HepG2 (cell line): ENCODE data around the gene RNASE7. TPM values are rescaled to one million over a fixed set of nuclear protein-coding genes. Genes with fewer than 3 reads are reported as not detected.

ENCODE experiments used
- ARNT ChIP-seq: fragments of 450-650 bp; IDR thresholded peaks from 2 replicates; pipeline ENCODE4 v1.6.1; 2017
- CEBPZ ChIP-seq: IDR thresholded peaks from 2 replicates; pipeline ENCODE4 v1.6.1; 2012; ENCODE audit warnings: low read length, improper control_type of control experiment
- ELF3 ChIP-seq: IDR thresholded peaks from 2 replicates; pipeline ENCODE4 v1.6.1; 2016; ENCODE audit warnings: missing genetic modification reagents, missing compliant biosample characterization
- MBD4 ChIP-seq: IDR thresholded peaks from 2 replicates; pipeline ENCODE4 v1.6.1; 2012; ENCODE audit warnings: low read length, inconsistent platforms, borderline replicate concordance
- SAFB2 ChIP-seq: sonication (generic); formaldehyde crosslinking; IDR thresholded peaks from 2 replicates; pipeline ENCODE4 v1.5.1; 2020; ENCODE audit warnings: missing genetic modification reagents, low read depth, mild to moderate bottlenecking, borderline replicate concordance
- TEAD3 ChIP-seq: optimal IDR thresholded peaks from 2 replicates; pipeline ENCODE3; 2016; ENCODE audit warnings: borderline replicate concordance
- WIZ ChIP-seq: sonication (generic); formaldehyde crosslinking; IDR thresholded peaks from 2 replicates; pipeline ENCODE4 v1.5.1; 2020; ENCODE audit warnings: mild to moderate bottlenecking, missing genetic modification reagents
- ZBTB14 ChIP-seq: sonication (generic); formaldehyde crosslinking; IDR thresholded peaks from 2 replicates; pipeline ENCODE4 v1.4.0; 2020; ENCODE audit warnings: missing genetic modification reagents
- ZBTB38 ChIP-seq: sonication (generic); formaldehyde crosslinking; IDR thresholded peaks from 2 replicates; pipeline ENCODE4 v1.5.1; 2020; ENCODE audit warnings: mild to moderate bottlenecking, missing genetic modification reagents
- ZFX ChIP-seq: sonication (generic); formaldehyde crosslinking; IDR thresholded peaks from 2 replicates; pipeline ENCODE4 v1.4.0; 2020; ENCODE audit warnings: mild to moderate bottlenecking, low read depth, missing genetic modification reagents, moderate library complexity
- ZNF251 ChIP-seq: sonication (generic); formaldehyde crosslinking; IDR thresholded peaks from 2 replicates; pipeline ENCODE4 v1.9.0; 2021; ENCODE audit warnings: mild to moderate bottlenecking, missing genetic modification reagents
- ZNF296 ChIP-seq: sonication (generic); formaldehyde crosslinking; conservative IDR thresholded peaks from 2 replicates; pipeline ENCODE4 v1.5.0; 2020; ENCODE audit warnings: mild to moderate bottlenecking, missing genetic modification reagents
- ZZZ3 ChIP-seq: sonication (generic); formaldehyde crosslinking; IDR thresholded peaks from 2 replicates; pipeline ENCODE4 v1.4.0; 2020; ENCODE audit warnings: missing genetic modification reagents, mild to moderate bottlenecking, borderline replicate concordance
- polyA plus RNA-seq, 8 experiments: library from polyadenylated mRNA; depleted of rRNA in 3 of 8; stranded (reverse) in 7 of 8; unstranded in 1 of 8; fragments of >200 nt; fragmentation: Illumina TruSeq in 4 of 8; extraction: Trizol in 4 of 8; gene quantifications; 2 replicates each; pipeline versions ENCODE4 v1.2.1 to v1.2.3, GENCODE V29; 2011 to 2016; ENCODE audit warnings: low read depth in 4 of 8, missing spikeins in 1 of 8, mixed read lengths in 1 of 8; ENCODE audit not compliant: insufficient read depth in 1 of 8
- total RNA-seq, 5 experiments: library from RNA; depleted of rRNA; stranded (reverse); fragments of >200 nt; fragmentation: Illumina TruSeq; extraction: Trizol; gene quantifications; 2 replicates each; pipeline ENCODE4 v1.2.3, GENCODE V29; 2016; ENCODE audit warnings: low read depth in 1 of 5
- TF ChIP-seq, protein P1 (sequence below): sonication (generic); formaldehyde crosslinking; IDR thresholded peaks from 2 replicates; pipeline ENCODE4 v1.4.0; 2020; ENCODE audit warnings: mild to moderate bottlenecking, missing genetic modification reagents
- TF ChIP-seq, protein P2 (sequence below): sonication (generic); formaldehyde crosslinking; IDR thresholded peaks from 2 replicates; pipeline ENCODE4 v1.9.0; 2021; ENCODE audit warnings: missing genetic modification reagents, borderline replicate concordance
- TF ChIP-seq, protein P3 (sequence below): IDR thresholded peaks from 2 replicates; pipeline ENCODE4 v1.6.1; 2016

RNASE7 gene
- total and polyA plus RNA-seq, 2 of the 13 experiments (the other 11 are each of a cell fraction or from before 2014, with no cell fraction given) = 0.04 TPM; not detected in 1

GRCh38 chr14:21024585-21025370 is 17.4 kb upstream of the RNASE7 start, which contains the start of gene NDRG2 (continued):
- TF ChIP-seq SAFB2 (CRISPR knock-in tag) = peak; percentile 93
- TF ChIP-seq ELF3 = 0 out of 2 replicates have a peak, but pooled peaks have one; percentile 9
- no peak for TF ChIP-seq ZNF296 (CRISPR knock-in tag)
- no peak for TF ChIP-seq MBD4
- TF ChIP-seq ARNT = no peak
- TF ChIP-seq, protein P1, sequence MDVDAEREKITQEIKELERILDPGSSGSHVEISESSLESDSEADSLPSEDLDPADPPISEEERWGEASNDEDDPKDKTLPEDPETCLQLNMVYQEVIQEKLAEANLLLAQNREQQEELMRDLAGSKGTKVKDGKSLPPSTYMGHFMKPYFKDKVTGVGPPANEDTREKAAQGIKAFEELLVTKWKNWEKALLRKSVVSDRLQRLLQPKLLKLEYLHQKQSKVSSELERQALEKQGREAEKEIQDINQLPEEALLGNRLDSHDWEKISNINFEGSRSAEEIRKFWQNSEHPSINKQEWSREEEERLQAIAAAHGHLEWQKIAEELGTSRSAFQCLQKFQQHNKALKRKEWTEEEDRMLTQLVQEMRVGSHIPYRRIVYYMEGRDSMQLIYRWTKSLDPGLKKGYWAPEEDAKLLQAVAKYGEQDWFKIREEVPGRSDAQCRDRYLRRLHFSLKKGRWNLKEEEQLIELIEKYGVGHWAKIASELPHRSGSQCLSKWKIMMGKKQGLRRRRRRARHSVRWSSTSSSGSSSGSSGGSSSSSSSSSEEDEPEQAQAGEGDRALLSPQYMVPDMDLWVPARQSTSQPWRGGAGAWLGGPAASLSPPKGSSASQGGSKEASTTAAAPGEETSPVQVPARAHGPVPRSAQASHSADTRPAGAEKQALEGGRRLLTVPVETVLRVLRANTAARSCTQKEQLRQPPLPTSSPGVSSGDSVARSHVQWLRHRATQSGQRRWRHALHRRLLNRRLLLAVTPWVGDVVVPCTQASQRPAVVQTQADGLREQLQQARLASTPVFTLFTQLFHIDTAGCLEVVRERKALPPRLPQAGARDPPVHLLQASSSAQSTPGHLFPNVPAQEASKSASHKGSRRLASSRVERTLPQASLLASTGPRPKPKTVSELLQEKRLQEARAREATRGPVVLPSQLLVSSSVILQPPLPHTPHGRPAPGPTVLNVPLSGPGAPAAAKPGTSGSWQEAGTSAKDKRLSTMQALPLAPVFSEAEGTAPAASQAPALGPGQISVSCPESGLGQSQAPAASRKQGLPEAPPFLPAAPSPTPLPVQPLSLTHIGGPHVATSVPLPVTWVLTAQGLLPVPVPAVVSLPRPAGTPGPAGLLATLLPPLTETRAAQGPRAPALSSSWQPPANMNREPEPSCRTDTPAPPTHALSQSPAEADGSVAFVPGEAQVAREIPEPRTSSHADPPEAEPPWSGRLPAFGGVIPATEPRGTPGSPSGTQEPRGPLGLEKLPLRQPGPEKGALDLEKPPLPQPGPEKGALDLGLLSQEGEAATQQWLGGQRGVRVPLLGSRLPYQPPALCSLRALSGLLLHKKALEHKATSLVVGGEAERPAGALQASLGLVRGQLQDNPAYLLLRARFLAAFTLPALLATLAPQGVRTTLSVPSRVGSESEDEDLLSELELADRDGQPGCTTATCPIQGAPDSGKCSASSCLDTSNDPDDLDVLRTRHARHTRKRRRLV = 0 out of 2 replicates have a peak, but pooled peaks have one; percentile 84
- TF ChIP-seq ZZZ3 (CRISPR knock-in tag) = no peak; the same call in 1 of the 2 replicates
- no peak for TF ChIP-seq TEAD3 (CRISPR knock-in tag)
- no peak for TF ChIP-seq ZBTB14 (CRISPR knock-in tag)
- TF ChIP-seq ZBTB38 (CRISPR knock-in tag) = peak; percentile 63; the same call in 1 of the 2 replicates
- TF ChIP-seq, protein P2, sequence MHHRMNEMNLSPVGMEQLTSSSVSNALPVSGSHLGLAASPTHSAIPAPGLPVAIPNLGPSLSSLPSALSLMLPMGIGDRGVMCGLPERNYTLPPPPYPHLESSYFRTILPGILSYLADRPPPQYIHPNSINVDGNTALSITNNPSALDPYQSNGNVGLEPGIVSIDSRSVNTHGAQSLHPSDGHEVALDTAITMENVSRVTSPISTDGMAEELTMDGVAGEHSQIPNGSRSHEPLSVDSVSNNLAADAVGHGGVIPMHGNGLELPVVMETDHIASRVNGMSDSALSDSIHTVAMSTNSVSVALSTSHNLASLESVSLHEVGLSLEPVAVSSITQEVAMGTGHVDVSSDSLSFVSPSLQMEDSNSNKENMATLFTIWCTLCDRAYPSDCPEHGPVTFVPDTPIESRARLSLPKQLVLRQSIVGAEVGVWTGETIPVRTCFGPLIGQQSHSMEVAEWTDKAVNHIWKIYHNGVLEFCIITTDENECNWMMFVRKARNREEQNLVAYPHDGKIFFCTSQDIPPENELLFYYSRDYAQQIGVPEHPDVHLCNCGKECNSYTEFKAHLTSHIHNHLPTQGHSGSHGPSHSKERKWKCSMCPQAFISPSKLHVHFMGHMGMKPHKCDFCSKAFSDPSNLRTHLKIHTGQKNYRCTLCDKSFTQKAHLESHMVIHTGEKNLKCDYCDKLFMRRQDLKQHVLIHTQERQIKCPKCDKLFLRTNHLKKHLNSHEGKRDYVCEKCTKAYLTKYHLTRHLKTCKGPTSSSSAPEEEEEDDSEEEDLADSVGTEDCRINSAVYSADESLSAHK (CRISPR knock-in tag) = no peak
- TF ChIP-seq, protein P3, sequence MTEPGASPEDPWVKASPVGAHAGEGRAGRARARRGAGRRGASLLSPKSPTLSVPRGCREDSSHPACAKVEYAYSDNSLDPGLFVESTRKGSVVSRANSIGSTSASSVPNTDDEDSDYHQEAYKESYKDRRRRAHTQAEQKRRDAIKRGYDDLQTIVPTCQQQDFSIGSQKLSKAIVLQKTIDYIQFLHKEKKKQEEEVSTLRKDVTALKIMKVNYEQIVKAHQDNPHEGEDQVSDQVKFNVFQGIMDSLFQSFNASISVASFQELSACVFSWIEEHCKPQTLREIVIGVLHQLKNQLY (CRISPR knock-in tag) = peak; percentile 30; the same call in 1 of the 2 replicates
- TF ChIP-seq WIZ (CRISPR knock-in tag) = no peak
- TF ChIP-seq ZFX (CRISPR knock-in tag) = peak; percentile 88
- no peak for TF ChIP-seq ZNF251 (CRISPR knock-in tag)
- no peak for TF ChIP-seq CEBPZ
